Sigmoid colon (tissue), 7 donors: ENCODE data around the gene TMUB1. TPM values are rescaled to one million over a fixed set of nuclear protein-coding genes. Genes with fewer than 3 reads are reported as not detected.

Source experiments
- DNase-seq: peaks from one replicate; pipeline ENCODE4 v3.0.0-alpha.2; 2019
- H3K27ac ChIP-seq, 4 donors: fragments of 200-600 bp; sonication (generic); one replicate each; pipeline ENCODE4 v1.5.1; 2016 to 2019; ENCODE audit warnings: mild to moderate bottlenecking in 1 of 4
- H3K27me3 ChIP-seq, 3 donors: fragments of 200-600 bp; sonication (generic); one replicate each; pipeline ENCODE4 v1.5.1; 2019; ENCODE audit warnings: mild to moderate bottlenecking in 1 of 3
- H3K36me3 ChIP-seq, 4 donors: fragments of 200-600 bp; sonication (generic); one replicate each; pipeline ENCODE4 v1.5.1; 2016 to 2019
- H3K4me1 ChIP-seq, 4 donors: fragments of 200-600 bp; sonication (generic); one replicate each; pipeline ENCODE4 v1.5.1; 2017 to 2019
- H3K4me3 ChIP-seq, 4 donors: fragments of 200-600 bp; sonication (generic); one replicate each; pipeline ENCODE4 v1.5.1; 2017 to 2019; ENCODE audit warnings: mild to moderate bottlenecking in 2 of 4, moderate library complexity in 1 of 4
- H3K9me3 ChIP-seq, 4 donors: fragments of 200-600 bp in 3 of 4; sonication (generic) in 3 of 4; one replicate each; pipeline versions ENCODE4 v1.5.1 to v1.6.1; 2013 to 2019
- CTCF ChIP-seq, 4 experiments: fragments of 450-650 bp in 3 of 4; fragments of 200-600 bp in 1 of 4; IDR thresholded peaks; one replicate each; pipeline ENCODE4 v1.5.1; 2016 to 2019; ENCODE audit warnings: antibody characterized with exemption in 4 of 4, mild to moderate bottlenecking in 3 of 4, moderate library complexity in 2 of 4
- EP300 ChIP-seq, 4 donors: sonication (generic); formaldehyde crosslinking; IDR thresholded peaks; one replicate each; pipeline ENCODE4 v1.6.1; 2017; ENCODE audit warnings: antibody characterized with exemption in 4 of 4
- POLR2A ChIP-seq, 2 donors: fragments of 450-650 bp; IDR thresholded peaks; one replicate each; pipeline ENCODE4 v1.6.1; 2016; ENCODE audit warnings: antibody characterized with exemption in 2 of 2, mild to moderate bottlenecking in 2 of 2, moderate library complexity in 2 of 2
- POLR2AphosphoS5 ChIP-seq, 4 donors: sonication (generic); formaldehyde crosslinking; IDR thresholded peaks; one replicate each; pipeline ENCODE4 v1.6.1; 2017; ENCODE audit warnings: antibody characterized with exemption in 4 of 4
- WGBS, 2 donors: extraction: QIAGEN DNeasy Blood & Tissue Kit; methylation state at CpG; one replicate each; pipeline ENCODE4 v1.1.7; 2013; 5-methylcytosine and 5-hydroxymethylcytosine counted together
- intact Hi-C: fragments of 100-400 bp; cut with DNase I; formaldehyde crosslinking; loops from one replicate; pipeline ENCODE4 v1.15.1; 2023
- polyA plus RNA-seq, 3 donors: library from polyadenylated mRNA; stranded (reverse); fragments of 200-250 nt; gene quantifications; one replicate each; pipeline ENCODE4 v1.2.3, GENCODE V29; 2013
- total RNA-seq, 4 donors: library from RNA; depleted of rRNA; stranded (reverse); fragments of >200 nt; gene quantifications; one replicate each; pipeline ENCODE4 v1.1.0, GENCODE V29; 2016
- donor health status: healthy with polysubstance abuse.
- donor health status: Bipolar disorder and iron deficiency.
- donor health status: healthy.

The TMUB1 gene
- total and polyA plus RNA-seq, 7 donors = 33.4 to 74.6 (median 45.0) TPM

- DNase-seq = peak; percentile 76
- Histone ChIP-seq H3K36me3 (peaks cover 0 to 10% (median 0%) of the 10 kb centered on the region in 4 donors), H3K4me3 (peak within 1 kb of the TSS; percentile 68 to 91 (median 78)), H3K4me1 (peaks cover 0 to 49% (median 43%) of the 10 kb centered on the region in 4 donors), H3K9me3 (no peaks in the 10 kb centered on the region), H3K27me3 (no peaks in the 10 kb centered on the region), H3K27ac (peak within 1 kb of the TSS; percentile 86 to 96 (median 93))
- TF ChIP-seq CTCF (IDR thresholded peaks at IDR 0.05) (peak in 1 of 4 experiments; percentile 5), POLR2AphosphoS5 (IDR thresholded peaks at IDR 0.05) (no peak)
- intact Hi-C loops = no loop called here
- WGBS, 2 donors = 0% methylated on average over 30 of the region's 30 CpGs
Measured at GRCh38 chr7:151057506-151057988, 25.7 kb downstream of the TMUB1 start, which contains the start of gene CDK5. TSS of gene CDK5 (minus strand) at chr7:151057897. CDS start at chr7:151057848, 49 bp downstream.

- no peak for DNase-seq
- intact Hi-C loops = no loop called here
- peaks cover 0 to 10% (median 0%) of the 10 kb centered on the region in 4 donors for H3K36me3 ChIP-seq
- H3K27me3 ChIP-seq = no peaks in the 10 kb centered on the region
- no peaks in the 10 kb centered on the region for H3K9me3 ChIP-seq
- no peak for TF ChIP-seq POLR2A (IDR thresholded peaks at IDR 0.05)
- no peak for TF ChIP-seq CTCF (IDR thresholded peaks at IDR 0.05)
- TF ChIP-seq EP300 (IDR thresholded peaks at IDR 0.05) = no peak
- no peak for TF ChIP-seq POLR2AphosphoS5 (IDR thresholded peaks at IDR 0.05)
- H3K27ac ChIP-seq = peak overlapping the region in 3 of 4 donors; percentile 86 to 96 (median 93)
- 22 to 47% methylated on average over 29 of the region's 29 CpGs for WGBS, 2 donors
- peak overlapping the region; percentile 50 to 91 (median 60) for H3K4me3 ChIP-seq
- peaks cover 0 to 43% (median 36%) of the 10 kb centered on the region in 4 donors for H3K4me1 ChIP-seq
Measured at GRCh38 chr7:151056666-151057505, 26.4 kb downstream of the TMUB1 start.

GRCh38 chr7:151056283-151056665 is 27.0 kb downstream of the TMUB1 start:
- intact Hi-C loops = no loop called here
- no peak for DNase-seq
- TF ChIP-seq EP300 (IDR thresholded peaks at IDR 0.05) (no peak), POLR2A (IDR thresholded peaks at IDR 0.05) (no peak), CTCF (IDR thresholded peaks at IDR 0.05) (no peak), POLR2AphosphoS5 (IDR thresholded peaks at IDR 0.05) (no peak)
- Histone ChIP-seq H3K4me1 (peaks cover 0 to 43% (median 33%) of the 10 kb centered on the region in 4 donors), H3K9me3 (no peaks in the 10 kb centered on the region), H3K27ac (no peak overlapping the region), H3K4me3 (no peak overlapping the region), H3K36me3 (peaks cover 0 to 10% (median 0%) of the 10 kb centered on the region in 4 donors), H3K27me3 (no peaks in the 10 kb centered on the region)
- 87 to 91% methylated on average over 6 of the region's 6 CpGs for WGBS, 2 donors

- intact Hi-C loops = no loop called here
- peaks cover 0 to 10% (median 0%) of the 10 kb centered on the region in 3 donors for H3K27me3 ChIP-seq
- no peak for DNase-seq
- no peak overlapping the region for H3K27ac ChIP-seq
- no peak overlapping the region for H3K4me3 ChIP-seq
- H3K36me3 ChIP-seq = peaks cover 0 to 10% (median 0%) of the 10 kb centered on the region in 4 donors
- no peaks in the 10 kb centered on the region for H3K9me3 ChIP-seq
- WGBS, 2 donors = 89 to 94% methylated on average over 8 of the region's 8 CpGs
- H3K4me1 ChIP-seq = peaks cover 0 to 32% (median 24%) of the 10 kb centered on the region in 4 donors
- TF ChIP-seq POLR2AphosphoS5 (IDR thresholded peaks at IDR 0.05) (no peak), POLR2A (IDR thresholded peaks at IDR 0.05) (no peak), EP300 (IDR thresholded peaks at IDR 0.05) (no peak), CTCF (IDR thresholded peaks at IDR 0.05) (no peak)
Measured at GRCh38 chr7:151053751-151054150, 29.5 kb downstream of the TMUB1 start.
